Smooth muscle cell (in vitro differentiated cells): Measurements from ENCODE around the gene SRP68. TPM values are rescaled to one million over a fixed set of nuclear protein-coding genes. Genes with fewer than 3 reads are reported as not detected.
A peak's percentile ranks its signal among the peaks of the same experiment; 100 is the strongest.

Experiments
- DNase-seq: peaks from one replicate; lab custom pipeline; 2025; ENCODE audit not compliant: unreplicated experiment; lab: John Stamatoyannopoulos, UW
- H2AFZ ChIP-seq: fragments of 200-600 bp; sonication (generic); 2 replicates; pipeline ENCODE4 v1.6.0; 2016; ENCODE audit warnings: antibody characterized with exemption, low read depth, mild to moderate bottlenecking
- H3F3A ChIP-seq: fragments of 200-600 bp; sonication (generic); 2 replicates; pipeline ENCODE4 v1.6.0; 2017; ENCODE audit warnings: antibody characterized with exemption, low read depth
- H3K27ac ChIP-seq: fragments of 200-600 bp; sonication (generic); 2 replicates; pipeline ENCODE4 v1.5.1; 2016; ENCODE audit warnings: low read depth, mild to moderate bottlenecking
- H3K27me3 ChIP-seq: fragments of 200-600 bp; sonication (generic); 2 replicates; pipeline ENCODE4 v1.6.1; 2016; ENCODE audit warnings: low read depth, mild to moderate bottlenecking
- H3K36me3 ChIP-seq: fragments of 200-600 bp; sonication (generic); 2 replicates; pipeline ENCODE4 v1.5.1; 2016; ENCODE audit warnings: low read depth
- H3K4me1 ChIP-seq: fragments of 200-600 bp; sonication (generic); 2 replicates; pipeline ENCODE4 v1.5.1; 2016; ENCODE audit warnings: low read depth
- H3K4me2 ChIP-seq: fragments of 200-600 bp; sonication (generic); 2 replicates; pipeline ENCODE4 v1.6.0; 2016; ENCODE audit warnings: mild to moderate bottlenecking
- H3K4me3 ChIP-seq: fragments of 200-600 bp; sonication (generic); 2 replicates; pipeline ENCODE4 v1.5.1; 2016; ENCODE audit warnings: mild to moderate bottlenecking
- H3K79me2 ChIP-seq: fragments of 200-600 bp; sonication (generic); 2 replicates; pipeline ENCODE4 v1.6.0; 2016; ENCODE audit warnings: low read depth, mild to moderate bottlenecking
- H3K9ac ChIP-seq: fragments of 200-600 bp; sonication (generic); 2 replicates; pipeline ENCODE4 v1.6.0; 2016; ENCODE audit warnings: low read depth
- H3K9me3 ChIP-seq: fragments of 200-600 bp; sonication (generic); replicated peaks from 2 replicates; pipeline ENCODE4 v1.5.1; 2016; ENCODE audit warnings: low read depth
- H4K20me1 ChIP-seq: fragments of 200-600 bp; sonication (generic); 2 replicates; pipeline ENCODE4 v1.6.0; 2016; ENCODE audit warnings: low read depth
- WGBS: methylation state at CpG from one replicate; pipeline ENCODE4 v1.1.7; 2016; ENCODE audit warnings: low lambda C conversion rate; 5-methylcytosine and 5-hydroxymethylcytosine counted together
- polyA plus RNA-seq: library from polyadenylated mRNA; unstranded; fragments of >200 nt; fragmentation: Nextera tagmentation; extraction: Ambion mirVana; gene quantifications from 2 replicates; pipeline ENCODE4 v1.2.1, GENCODE V29; 2016
- total RNA-seq: library from RNA; depleted of rRNA; stranded (reverse); fragments of >200 nt; gene quantifications from 2 replicates; pipeline ENCODE4 v1.2.3, GENCODE V29; 2014
- TF ChIP-seq, protein P1 (sequence below): fragments of 200-600 bp; sonication (generic); IDR thresholded peaks from 2 replicates; pipeline ENCODE4 v1.5.1; 2017; ENCODE audit warnings: borderline replicate concordance, mild to moderate bottlenecking, antibody characterized with exemption; ENCODE audit not compliant: insufficient read depth, poor library complexity, severe bottlenecking

The SRP68 gene
- total and polyA plus RNA-seq, 2 experiments from 2014 or later, result 67.5 to 96.3 TPM

DNA sequence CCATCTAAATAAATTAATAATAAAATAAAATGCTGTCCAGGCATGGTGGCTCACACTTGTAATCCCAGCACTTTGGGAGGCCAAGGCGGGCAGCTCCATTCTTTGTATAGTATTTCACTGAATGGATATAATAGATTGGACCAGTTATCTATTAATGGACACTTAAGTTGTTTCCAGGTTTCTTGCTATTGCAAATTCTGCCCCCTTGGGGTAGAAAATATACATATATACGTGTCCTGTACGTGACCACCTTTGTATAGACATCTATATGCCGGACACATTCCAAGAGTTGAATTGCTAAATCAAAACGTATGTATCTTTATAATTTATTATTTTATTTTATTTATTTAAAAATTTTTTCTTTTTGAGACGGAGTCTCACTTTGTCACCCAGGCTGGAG lies 35.2 kb upstream of the SRP68 start:
- Histone ChIP-seq H3K9me3 (no peaks in the 10 kb centered on the region), H3K4me3 (no peak overlapping the region), H3K79me2 (peaks cover 7% of the 10 kb centered on the region), H3F3A (no peaks in the 10 kb centered on the region), H3K27me3 (no peaks in the 10 kb centered on the region), H3K36me3 (no peaks in the 10 kb centered on the region), H3K9ac (no peak overlapping the region), H3K27ac (no peak overlapping the region), H3K4me2 (no peak overlapping the region), H3K4me1 (peaks cover 16% of the 10 kb centered on the region), H2AFZ (no peak overlapping the region), H4K20me1 (no peaks in the 10 kb centered on the region)
- TF ChIP-seq, protein P1, sequence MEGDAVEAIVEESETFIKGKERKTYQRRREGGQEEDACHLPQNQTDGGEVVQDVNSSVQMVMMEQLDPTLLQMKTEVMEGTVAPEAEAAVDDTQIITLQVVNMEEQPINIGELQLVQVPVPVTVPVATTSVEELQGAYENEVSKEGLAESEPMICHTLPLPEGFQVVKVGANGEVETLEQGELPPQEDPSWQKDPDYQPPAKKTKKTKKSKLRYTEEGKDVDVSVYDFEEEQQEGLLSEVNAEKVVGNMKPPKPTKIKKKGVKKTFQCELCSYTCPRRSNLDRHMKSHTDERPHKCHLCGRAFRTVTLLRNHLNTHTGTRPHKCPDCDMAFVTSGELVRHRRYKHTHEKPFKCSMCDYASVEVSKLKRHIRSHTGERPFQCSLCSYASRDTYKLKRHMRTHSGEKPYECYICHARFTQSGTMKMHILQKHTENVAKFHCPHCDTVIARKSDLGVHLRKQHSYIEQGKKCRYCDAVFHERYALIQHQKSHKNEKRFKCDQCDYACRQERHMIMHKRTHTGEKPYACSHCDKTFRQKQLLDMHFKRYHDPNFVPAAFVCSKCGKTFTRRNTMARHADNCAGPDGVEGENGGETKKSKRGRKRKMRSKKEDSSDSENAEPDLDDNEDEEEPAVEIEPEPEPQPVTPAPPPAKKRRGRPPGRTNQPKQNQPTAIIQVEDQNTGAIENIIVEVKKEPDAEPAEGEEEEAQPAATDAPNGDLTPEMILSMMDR, result peak; percentile 14
- no peak for DNase-seq
- WGBS, result 91% methylated on average over 6 of the region's 6 CpGs

DNA sequence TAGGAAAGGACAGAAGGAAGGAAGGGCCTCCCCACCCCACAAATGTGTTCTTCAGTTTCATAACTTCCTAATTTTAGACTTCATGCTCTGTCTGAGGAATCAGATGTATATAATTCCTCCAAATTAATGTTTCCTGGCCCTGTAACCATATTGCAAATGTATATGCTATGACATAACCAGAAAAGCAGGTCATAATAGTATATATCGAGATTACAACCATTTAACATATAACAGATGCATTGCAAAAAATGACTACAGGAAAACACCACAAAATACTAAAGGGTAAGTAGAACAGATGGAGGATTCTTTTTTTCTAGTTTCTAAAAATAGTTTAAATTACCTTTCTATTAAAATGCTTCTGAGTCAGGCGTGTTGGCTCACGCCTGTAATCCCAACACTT lies 34.4 kb upstream of the SRP68 start:
- no peak overlapping the region for H3K27ac ChIP-seq

DNA sequence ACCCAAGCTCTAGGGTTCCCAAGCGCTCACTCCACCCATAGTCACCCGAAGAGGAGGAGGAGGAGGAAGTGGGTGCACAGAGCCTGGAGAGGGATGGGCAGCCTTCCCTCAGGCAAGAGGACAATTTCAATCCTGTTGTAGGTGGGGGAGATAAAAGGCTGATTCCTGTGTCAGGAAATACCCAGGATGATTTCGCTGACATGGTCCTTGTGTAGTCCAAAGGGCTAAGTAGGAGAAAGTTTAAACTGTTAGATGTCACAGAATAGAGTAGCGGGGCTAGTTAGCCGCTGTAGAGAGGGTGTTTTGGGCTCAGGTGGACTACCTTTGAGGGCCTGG lies 32.5 kb upstream of the SRP68 start:
- H3K79me2 ChIP-seq, result peaks cover 12% of the 10 kb centered on the region
- H3K9ac ChIP-seq, result no peak overlapping the region
- no peaks in the 10 kb centered on the region for H3F3A ChIP-seq
- H3K27ac ChIP-seq, result no peak overlapping the region
- 77% methylated on average over 5 of the region's 5 CpGs for WGBS
- no peak overlapping the region for H2AFZ ChIP-seq
- no peaks in the 10 kb centered on the region for H3K9me3 ChIP-seq
- no peaks in the 10 kb centered on the region for H3K36me3 ChIP-seq
- H3K4me2 ChIP-seq, result no peak overlapping the region
- DNase-seq, result no peak
- TF ChIP-seq, protein P1, result no peak
- no peaks in the 10 kb centered on the region for H3K27me3 ChIP-seq
- no peaks in the 10 kb centered on the region for H4K20me1 ChIP-seq
- no peak overlapping the region for H3K4me3 ChIP-seq
- H3K4me1 ChIP-seq, result peaks cover 21% of the 10 kb centered on the region

More for the DNA sequence above, 34.4 kb upstream of the SRP68 start:
- H3K4me2 ChIP-seq, result no peak overlapping the region
- no peak overlapping the region for H3K4me3 ChIP-seq
- no peaks in the 10 kb centered on the region for H3F3A ChIP-seq
- peaks cover 21% of the 10 kb centered on the region for H3K4me1 ChIP-seq
- no peaks in the 10 kb centered on the region for H3K27me3 ChIP-seq
- H4K20me1 ChIP-seq, result no peaks in the 10 kb centered on the region
- H3K79me2 ChIP-seq, result peaks cover 12% of the 10 kb centered on the region
- no peak overlapping the region for H3K9ac ChIP-seq
- TF ChIP-seq, protein P1, result no peak
- peak overlapping the region; percentile 69 for H2AFZ ChIP-seq
- DNase-seq, result no peak
- no peaks in the 10 kb centered on the region for H3K9me3 ChIP-seq
- no peaks in the 10 kb centered on the region for H3K36me3 ChIP-seq
- 88% methylated on average over 3 of the region's 3 CpGs for WGBS

DNA sequence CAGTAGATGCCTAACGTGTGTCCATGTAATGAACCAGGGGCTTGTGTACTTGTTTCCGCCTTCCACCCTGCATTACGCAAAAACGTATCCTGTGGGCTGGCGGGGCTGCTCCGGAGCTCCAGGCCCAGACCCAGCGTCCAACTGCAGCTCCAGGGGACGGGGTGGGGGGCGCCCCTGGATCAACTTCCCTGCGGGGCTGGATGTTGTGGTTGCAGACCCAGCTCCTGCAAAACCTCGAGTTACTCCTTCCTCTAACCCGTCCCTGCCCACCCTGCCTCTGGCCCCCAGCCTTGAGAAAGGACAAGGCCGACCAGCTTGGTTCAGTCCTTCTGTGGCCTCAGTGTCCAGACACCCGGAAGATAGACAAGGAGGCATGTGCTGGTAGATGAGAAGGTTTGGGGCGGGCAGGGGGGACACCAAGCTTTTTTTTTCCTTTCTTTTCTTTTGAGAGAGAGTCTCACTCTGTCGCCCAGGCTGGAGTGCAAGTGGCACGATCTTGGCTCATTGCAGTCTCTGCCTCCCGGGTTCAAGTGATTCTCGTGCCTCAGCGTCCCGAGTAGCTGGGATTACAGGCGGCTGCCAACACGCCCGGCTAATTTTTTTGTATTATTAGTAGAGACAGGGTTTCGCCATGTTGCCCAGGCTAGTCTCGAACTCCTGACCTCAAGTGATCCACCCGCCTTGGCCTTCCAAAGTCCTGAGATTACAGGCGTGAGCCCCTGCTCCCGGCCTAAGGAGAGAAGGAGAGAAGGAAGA lies 32.0 kb upstream of the SRP68 start:
- Histone ChIP-seq H4K20me1 (no peaks in the 10 kb centered on the region), H3K4me3 (peak overlapping the region; percentile 76), H3K9me3 (no peaks in the 10 kb centered on the region), H3K4me2 (peak overlapping the region; percentile 94), H3K36me3 (no peaks in the 10 kb centered on the region), H3K79me2 (peaks cover 12% of the 10 kb centered on the region), H2AFZ (peak overlapping the region; percentile 88), H3K4me1 (peaks cover 21% of the 10 kb centered on the region), H3K9ac (peak overlapping the region; percentile 81), H3K27me3 (no peaks in the 10 kb centered on the region), H3F3A (no peaks in the 10 kb centered on the region), H3K27ac (peak overlapping the region; percentile 55)
- TF ChIP-seq, protein P1, result no peak
- DNase-seq, result no peak
- 95% methylated on average over 29 of the region's 29 CpGs for WGBS
